Hepatocyte (in vitro differentiated cells): ENCODE measurements around the gene FKBP4. TPM values are rescaled to one million over a fixed set of nuclear protein-coding genes. Genes with fewer than 3 reads are reported as not detected.

Experiments
- DNase-seq: peaks from one replicate; pipeline ENCODE4 v3.0.0-alpha.2; 2016; ENCODE audit warnings: low spot score
- H2AFZ ChIP-seq: fragments of 200-600 bp; sonication (generic); 2 replicates; pipeline ENCODE4 v1.6.0; 2016; ENCODE audit warnings: antibody characterized with exemption, mild to moderate bottlenecking
- H3K27ac ChIP-seq: fragments of 200-600 bp; sonication (generic); 2 replicates; pipeline ENCODE4 v1.5.1; 2016; ENCODE audit warnings: mild to moderate bottlenecking
- H3K27me3 ChIP-seq: fragments of 200-600 bp; sonication (generic); 2 replicates; pipeline ENCODE4 v1.6.1; 2016
- H3K36me3 ChIP-seq: fragments of 200-600 bp; sonication (generic); replicated peaks from 2 replicates; pipeline ENCODE4 v1.5.1; 2016; ENCODE audit warnings: low read depth; ENCODE audit not compliant: insufficient read depth
- H3K4me1 ChIP-seq: fragments of 200-600 bp; sonication (generic); 2 replicates; pipeline ENCODE4 v1.5.1; 2016; ENCODE audit warnings: mild to moderate bottlenecking, moderate library complexity; ENCODE audit not compliant: insufficient read depth
- H3K4me2 ChIP-seq: fragments of 200-600 bp; sonication (generic); 2 replicates; pipeline ENCODE4 v1.6.0; 2016
- H3K4me3 ChIP-seq: fragments of 200-600 bp; sonication (generic); 2 replicates; pipeline ENCODE4 v1.5.1; 2016; ENCODE audit warnings: mild to moderate bottlenecking
- H3K79me2 ChIP-seq: fragments of 200-600 bp; sonication (generic); 2 replicates; pipeline ENCODE4 v1.6.0; 2017; ENCODE audit warnings: mild to moderate bottlenecking
- H3K9me2 ChIP-seq: fragments of 200-600 bp; sonication (generic); replicated peaks from 2 replicates; pipeline ENCODE4 v1.6.0; 2017; ENCODE audit warnings: mild to moderate bottlenecking; ENCODE audit not compliant: insufficient read depth
- H3K9me3 ChIP-seq: fragments of 200-600 bp; sonication (generic); 2 replicates; pipeline ENCODE4 v1.5.1; 2016; ENCODE audit warnings: low read depth, mild to moderate bottlenecking
- H4K20me1 ChIP-seq: fragments of 200-600 bp; sonication (generic); 2 replicates; pipeline ENCODE4 v1.6.0; 2016; ENCODE audit warnings: mild to moderate bottlenecking; ENCODE audit not compliant: insufficient read depth, poor library complexity, severe bottlenecking
- EZH2 ChIP-seq: fragments of 200-600 bp; sonication (generic); IDR thresholded peaks from 2 replicates; pipeline ENCODE4 v1.6.1; 2016; ENCODE audit warnings: antibody characterized with exemption, mild to moderate bottlenecking, borderline replicate concordance
- EZH2phosphoT487 ChIP-seq: fragments of 200-600 bp; sonication (generic); IDR thresholded peaks from one replicate; pipeline ENCODE4 v1.6.1; 2018; ENCODE audit warnings: antibody characterized with exemption, mild to moderate bottlenecking, low read depth, moderate library complexity; ENCODE audit not compliant: unreplicated experiment, severe bottlenecking
- WGBS: methylation state at CpG from one replicate; pipeline ENCODE4 v1.1.6; 2016; ENCODE audit warnings: low lambda C conversion rate; ENCODE audit errors: missing lambda C conversion rate; 5-methylcytosine and 5-hydroxymethylcytosine counted together
- polyA plus RNA-seq: library from polyadenylated mRNA; unstranded; fragments of >200 nt; fragmentation: Nextera tagmentation; extraction: Ambion mirVana; gene quantifications from 2 replicates; pipeline ENCODE4 v1.2.1, GENCODE V29; 2016
- total RNA-seq: library from RNA; depleted of rRNA; stranded (reverse); fragments of >200 nt; gene quantifications from 2 replicates; pipeline ENCODE4 v1.2.3, GENCODE V29; 2014
- TF ChIP-seq, protein P1 (sequence below): fragments of 200-600 bp; sonication (generic); IDR thresholded peaks from 2 replicates; pipeline ENCODE4 v1.5.1; 2016; ENCODE audit warnings: antibody characterized with exemption, mild to moderate bottlenecking; ENCODE audit not compliant: poor library complexity

The FKBP4 gene
- total and polyA plus RNA-seq, 2 experiments from 2014 or later: 52.1 to 77.9 TPM

DNA sequence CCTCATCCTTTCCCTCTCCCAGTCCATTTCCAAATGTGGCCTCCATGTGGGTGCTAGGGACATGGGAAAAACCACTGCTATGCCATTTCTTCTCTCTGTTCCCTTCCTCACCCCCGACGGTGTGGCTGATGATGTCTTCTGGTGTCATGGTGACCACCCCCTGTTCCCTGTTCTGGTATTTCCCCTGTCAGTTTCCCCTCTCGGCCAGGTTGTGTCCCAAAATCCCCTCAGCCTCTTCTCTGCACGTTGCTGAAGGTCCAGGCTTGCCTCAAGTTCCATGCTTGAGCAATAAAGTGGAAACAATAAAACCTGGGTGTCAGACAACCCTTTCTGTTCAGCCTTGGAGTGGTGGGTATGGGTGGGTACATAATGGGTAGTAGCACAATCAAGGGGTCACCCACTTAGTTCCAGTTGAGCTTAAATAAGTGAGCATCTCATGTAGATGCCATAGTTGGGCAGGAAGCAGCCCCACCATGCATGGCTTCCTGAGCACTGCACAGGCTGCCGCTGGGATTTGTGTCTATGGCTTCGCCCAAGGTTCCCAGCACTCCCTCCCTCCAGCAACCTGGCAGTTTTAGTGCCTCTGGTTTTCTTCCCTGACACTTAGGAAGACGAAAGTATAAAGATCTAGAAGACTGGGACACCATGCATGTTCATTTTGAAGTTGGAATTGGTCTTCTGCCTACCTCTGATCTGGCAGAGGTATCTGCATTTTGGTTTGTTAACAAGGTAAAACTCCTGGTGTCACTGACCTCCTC is 9.0 kb downstream of the FKBP4 start:
- H4K20me1 ChIP-seq: no peaks in the 10 kb centered on the region
- no peaks in the 10 kb centered on the region for H3K79me2 ChIP-seq
- TF ChIP-seq EZH2phosphoT487: no peak
- TF ChIP-seq EZH2: no peak
- TF ChIP-seq, protein P1, sequence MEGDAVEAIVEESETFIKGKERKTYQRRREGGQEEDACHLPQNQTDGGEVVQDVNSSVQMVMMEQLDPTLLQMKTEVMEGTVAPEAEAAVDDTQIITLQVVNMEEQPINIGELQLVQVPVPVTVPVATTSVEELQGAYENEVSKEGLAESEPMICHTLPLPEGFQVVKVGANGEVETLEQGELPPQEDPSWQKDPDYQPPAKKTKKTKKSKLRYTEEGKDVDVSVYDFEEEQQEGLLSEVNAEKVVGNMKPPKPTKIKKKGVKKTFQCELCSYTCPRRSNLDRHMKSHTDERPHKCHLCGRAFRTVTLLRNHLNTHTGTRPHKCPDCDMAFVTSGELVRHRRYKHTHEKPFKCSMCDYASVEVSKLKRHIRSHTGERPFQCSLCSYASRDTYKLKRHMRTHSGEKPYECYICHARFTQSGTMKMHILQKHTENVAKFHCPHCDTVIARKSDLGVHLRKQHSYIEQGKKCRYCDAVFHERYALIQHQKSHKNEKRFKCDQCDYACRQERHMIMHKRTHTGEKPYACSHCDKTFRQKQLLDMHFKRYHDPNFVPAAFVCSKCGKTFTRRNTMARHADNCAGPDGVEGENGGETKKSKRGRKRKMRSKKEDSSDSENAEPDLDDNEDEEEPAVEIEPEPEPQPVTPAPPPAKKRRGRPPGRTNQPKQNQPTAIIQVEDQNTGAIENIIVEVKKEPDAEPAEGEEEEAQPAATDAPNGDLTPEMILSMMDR: no peak
- no peaks in the 10 kb centered on the region for H3K9me2 ChIP-seq
- H3K4me1 ChIP-seq: peaks cover 2% of the 10 kb centered on the region
- DNase-seq: no peak
- no peaks in the 10 kb centered on the region for H3K9me3 ChIP-seq
- H3K36me3 ChIP-seq: no peaks in the 10 kb centered on the region
- no peaks in the 10 kb centered on the region for H3K27me3 ChIP-seq
- 87% methylated on average over 7 of the region's 7 CpGs for WGBS
- H3K4me2 ChIP-seq: no peak overlapping the region
- H2AFZ ChIP-seq: no peak overlapping the region
- peak overlapping the region; percentile 31 for H3K27ac ChIP-seq
- no peak overlapping the region for H3K4me3 ChIP-seq

DNA sequence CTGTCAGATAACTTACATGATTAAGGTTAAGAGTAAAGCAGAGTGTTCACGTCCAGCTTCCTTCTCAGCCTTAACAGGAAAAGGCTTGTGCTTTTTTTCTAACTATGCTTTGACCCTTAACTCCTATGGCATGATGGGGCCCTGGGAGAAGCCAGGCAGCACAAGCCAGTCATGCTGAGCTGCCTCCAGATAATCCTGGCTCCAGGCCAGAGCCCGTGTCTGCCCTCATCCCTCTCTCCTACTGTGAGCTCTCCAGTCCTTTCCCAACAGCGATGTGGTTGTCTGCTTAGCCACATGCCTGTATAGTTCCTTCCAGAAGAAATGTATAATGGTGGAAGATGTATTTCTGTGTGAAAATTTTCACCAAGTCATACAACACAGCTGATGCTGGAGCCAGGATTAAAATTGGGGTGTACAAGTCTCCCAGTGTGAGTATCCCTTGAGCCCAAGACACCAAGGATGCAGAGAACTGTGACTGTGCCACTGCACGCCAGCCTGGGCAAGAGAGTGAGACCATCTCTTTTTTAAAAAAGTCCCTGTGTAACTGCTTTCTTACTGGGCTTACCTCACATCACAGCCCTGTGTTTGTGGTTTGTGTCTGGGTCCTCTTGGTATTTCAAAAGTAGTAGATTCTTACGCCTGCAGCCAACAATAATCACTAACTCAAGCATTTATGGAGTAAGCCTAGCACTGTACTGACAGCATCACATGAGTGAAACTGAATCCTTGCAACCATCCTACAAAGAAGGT is 9.8 kb downstream of the FKBP4 start:
- Histone ChIP-seq H3K4me1 (peaks cover 2% of the 10 kb centered on the region), H4K20me1 (no peaks in the 10 kb centered on the region), H3K79me2 (no peaks in the 10 kb centered on the region), H3K4me2 (peak overlapping the region; percentile 31), H3K4me3 (no peak overlapping the region), H3K27ac (peak overlapping the region; percentile 44), H2AFZ (no peak overlapping the region), H3K36me3 (no peaks in the 10 kb centered on the region), H3K9me3 (no peaks in the 10 kb centered on the region), H3K27me3 (no peaks in the 10 kb centered on the region), H3K9me2 (no peaks in the 10 kb centered on the region)
- TF ChIP-seq, protein P1: no peak
- TF ChIP-seq EZH2phosphoT487: no peak
- TF ChIP-seq EZH2: no peak
- peak; percentile 77 for DNase-seq
- WGBS: 80% methylated on average over 5 of the region's 5 CpGs

DNA sequence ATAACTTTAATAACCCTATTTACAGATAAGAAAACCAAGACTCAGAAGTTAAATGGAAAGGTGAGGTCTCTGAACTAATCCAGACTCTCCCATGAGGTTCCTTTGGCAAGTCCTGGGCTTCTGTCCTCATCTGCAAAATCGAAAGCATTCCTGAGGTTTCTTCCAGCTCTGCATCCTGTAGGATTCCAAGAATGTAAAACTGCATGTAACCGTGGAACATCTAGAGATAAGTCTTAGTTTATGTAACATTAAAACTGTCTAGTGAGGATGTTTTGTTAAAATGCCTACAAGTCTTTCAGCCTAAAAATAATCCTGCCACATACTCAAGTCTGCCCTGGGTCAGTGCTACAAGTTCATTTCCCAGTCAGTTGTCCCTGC is 10.4 kb downstream of the FKBP4 start:
- H3K79me2 ChIP-seq: no peaks in the 10 kb centered on the region
- H3K27me3 ChIP-seq: no peaks in the 10 kb centered on the region
- peak overlapping the region; percentile 31 for H3K4me2 ChIP-seq
- H3K9me3 ChIP-seq: no peaks in the 10 kb centered on the region
- no peak overlapping the region for H2AFZ ChIP-seq
- no peaks in the 10 kb centered on the region for H3K36me3 ChIP-seq
- WGBS: 67% methylated on average over 2 of the region's 2 CpGs
- peak overlapping the region; percentile 44 for H3K27ac ChIP-seq
- H3K4me1 ChIP-seq: peaks cover 2% of the 10 kb centered on the region
- H3K4me3 ChIP-seq: no peak overlapping the region
- H3K9me2 ChIP-seq: no peaks in the 10 kb centered on the region
- H4K20me1 ChIP-seq: no peaks in the 10 kb centered on the region
- no peak for TF ChIP-seq EZH2phosphoT487
- no peak for DNase-seq

DNA sequence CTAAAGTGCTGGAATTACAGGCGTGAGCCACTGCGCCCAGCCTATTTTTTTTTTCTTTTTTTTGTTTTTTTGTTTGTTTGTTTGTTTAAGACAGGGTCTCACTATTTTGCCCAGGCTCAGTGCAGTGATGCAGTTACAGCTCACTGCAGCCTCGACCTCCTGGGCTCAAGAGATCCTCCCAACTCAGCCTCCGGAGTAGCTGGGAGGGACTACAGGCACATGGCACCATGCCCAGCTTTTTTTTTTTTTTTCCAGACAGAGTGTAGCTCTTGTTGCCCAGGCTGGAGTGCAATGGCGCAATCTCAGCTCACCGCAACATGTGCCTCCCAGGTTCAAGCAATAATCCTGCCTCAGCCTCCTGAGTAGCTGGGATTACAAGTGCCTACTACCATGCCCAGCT is 11.9 kb downstream of the FKBP4 start:
- Histone ChIP-seq H3K4me2 (no peak overlapping the region), H3K27me3 (no peaks in the 10 kb centered on the region), H3K27ac (no peak overlapping the region), H3K9me2 (no peaks in the 10 kb centered on the region), H3K9me3 (no peaks in the 10 kb centered on the region), H3K36me3 (no peaks in the 10 kb centered on the region), H3K4me3 (no peak overlapping the region), H3K79me2 (peaks cover 4% of the 10 kb centered on the region), H2AFZ (no peak overlapping the region), H3K4me1 (peaks cover 2% of the 10 kb centered on the region), H4K20me1 (no peaks in the 10 kb centered on the region)
- WGBS: 97% methylated on average over 6 of the region's 6 CpGs
- TF ChIP-seq EZH2 (no peak), EZH2phosphoT487 (no peak)
- TF ChIP-seq, protein P1: no peak
- no peak for DNase-seq
